GM04503 (cell line): Measurements from ENCODE around the gene PPCDC.

Experiments
- DNase-seq: peaks from one replicate; pipeline ENCODE4 v3.0.0-alpha.2; 2012; ENCODE audit warnings: low read depth

PPCDC gene

GRCh38 chr15:75023181-75023871, at the start of gene PPCDC:
TSS of gene PPCDC (plus strand) at chr15:75023590. CDS start at chr15:75028319, 4,729 bp downstream.
- DNase-seq = peak; percentile 61

- DNase-seq = no peak
These were observed 47.2 kb upstream of the PPCDC start for GRCh38 chr15:74976159-74976558.

- DNase-seq = no peak
These were observed 45.8 kb upstream of the PPCDC start for GRCh38 chr15:74977599-74977998.

- no peak for DNase-seq
These were observed 45.3 kb upstream of the PPCDC start for GRCh38 chr15:74978077-74978476.

GRCh38 chr15:74978503-74978902, 44.9 kb upstream of the PPCDC start:
- DNase-seq = no peak

- DNase-seq = no peak
These were observed 41.2 kb upstream of the PPCDC start for GRCh38 chr15:74982183-74982582.

GRCh38 chr15:74983725-74984231, 39.6 kb upstream of the PPCDC start:
- DNase-seq = no peak

- DNase-seq = no peak
These were observed 35.2 kb upstream of the PPCDC start for GRCh38 chr15:74988007-74988800.

- DNase-seq = no peak
These were observed 33.9 kb upstream of the PPCDC start for GRCh38 chr15:74989527-74989926.

GRCh38 chr15:74992619-74993018, 30.8 kb upstream of the PPCDC start:
- no peak for DNase-seq

- DNase-seq = no peak
These were observed 29.2 kb upstream of the PPCDC start for GRCh38 chr15:74994236-74994635.

GRCh38 chr15:74994685-74995084, 28.7 kb upstream of the PPCDC start:
- DNase-seq = no peak

GRCh38 chr15:74995182-74995778, 28.1 kb upstream of the PPCDC start, which contains the start of gene SCAMP5:
TSS of gene SCAMP5 (plus strand) at chr15:74995563. CDS start at chr15:75011840, 16,277 bp downstream.
- peak; percentile 29 for DNase-seq

GRCh38 chr15:74995779-74996765, 27.3 kb upstream of the PPCDC start:
- no peak for DNase-seq

GRCh38 chr15:74997141-74997540, 26.2 kb upstream of the PPCDC start:
- no peak for DNase-seq

- no peak for DNase-seq
These were observed 25.8 kb upstream of the PPCDC start for GRCh38 chr15:74997543-74997942.

GRCh38 chr15:75001310-75001709, 22.1 kb upstream of the PPCDC start:
- DNase-seq = no peak

- DNase-seq = no peak
These were observed 21.0 kb upstream of the PPCDC start for GRCh38 chr15:75002398-75002797.

GRCh38 chr15:75007216-75007615, 16.2 kb upstream of the PPCDC start:
- DNase-seq = no peak

- DNase-seq = no peak
These were observed 15.2 kb upstream of the PPCDC start for GRCh38 chr15:75008221-75008625.

GRCh38 chr15:75008629-75009326, 14.6 kb upstream of the PPCDC start:
- no peak for DNase-seq
